Calu3 (cell line): ENCODE results near the gene GALP. TPM values are rescaled to one million over a fixed set of nuclear protein-coding genes. Genes with fewer than 3 reads are reported as not detected.
"Not testable (repeated sequence)": the region's sequence is repeated elsewhere in the genome, so short reads cannot be mapped to it uniquely, and the experiment has no call there.

Experiments
- BruUV-seq: library from RNA; stranded (reverse); fragments of 400-500 nt; replicated peaks from 2 replicates; lab custom pipeline; 2021; lab: Mats Ljungman, UMichigan
- CTCF ChIA-PET: fragments of 300-600 bp; sonication (Branson Sonifier 250); formaldehyde crosslinking; loops from one replicate; lab custom pipeline; 2022; ENCODE audit warnings: antibody characterized with exemption; lab: Charles Lee
- DNase-seq: peaks from one replicate; pipeline ENCODE4 v3.0.0; 2022
- H3K27ac Mint-ChIP-seq: one replicate; pipeline ENCODE4 v1.8.0; 2022; ENCODE audit warnings: mixed read lengths; ENCODE audit not compliant: unreplicated experiment
- H3K27me3 Mint-ChIP-seq: one replicate; pipeline ENCODE4 v1.8.0; 2022; ENCODE audit warnings: mixed read lengths; ENCODE audit not compliant: unreplicated experiment
- H3K36me3 Mint-ChIP-seq: one replicate; pipeline ENCODE4 v1.8.0; 2022; ENCODE audit warnings: mild to moderate bottlenecking, moderate library complexity, mixed read lengths; ENCODE audit not compliant: insufficient read depth, unreplicated experiment
- H3K4me1 Mint-ChIP-seq: one replicate; pipeline ENCODE4 v1.8.0; 2022; ENCODE audit warnings: mild to moderate bottlenecking, low read depth, mixed read lengths; ENCODE audit not compliant: unreplicated experiment
- H3K4me3 Mint-ChIP-seq: one replicate; pipeline ENCODE4 v1.8.0; 2022; ENCODE audit warnings: mild to moderate bottlenecking, low read depth, moderate library complexity, mixed read lengths; ENCODE audit not compliant: unreplicated experiment
- H3K9me3 Mint-ChIP-seq: one replicate; pipeline ENCODE4 v1.8.0; 2022; ENCODE audit warnings: low read depth, mixed read lengths; ENCODE audit not compliant: unreplicated experiment
- intact Hi-C: fragments of 100-400 bp; cut with micrococcal nuclease; formaldehyde crosslinking; loops from one replicate; pipeline ENCODE4 v1.10.0; 2022; ENCODE audit not compliant: unreplicated experiment
- total RNA-seq: library from RNA; stranded (reverse); gene quantifications from 2 replicates; pipeline ENCODE4 v1.2.3, GENCODE V29; 2022
- TF ChIP-seq, protein P1 (sequence below): fragments of 200-600 bp; IDR thresholded peaks from one replicate; pipeline ENCODE4 v1.8.0; 2022; ENCODE audit warnings: antibody characterized with exemption; ENCODE audit not compliant: unreplicated experiment

GALP gene
- total RNA-seq, 1 experiment from 2014 or later = not detected

DNA sequence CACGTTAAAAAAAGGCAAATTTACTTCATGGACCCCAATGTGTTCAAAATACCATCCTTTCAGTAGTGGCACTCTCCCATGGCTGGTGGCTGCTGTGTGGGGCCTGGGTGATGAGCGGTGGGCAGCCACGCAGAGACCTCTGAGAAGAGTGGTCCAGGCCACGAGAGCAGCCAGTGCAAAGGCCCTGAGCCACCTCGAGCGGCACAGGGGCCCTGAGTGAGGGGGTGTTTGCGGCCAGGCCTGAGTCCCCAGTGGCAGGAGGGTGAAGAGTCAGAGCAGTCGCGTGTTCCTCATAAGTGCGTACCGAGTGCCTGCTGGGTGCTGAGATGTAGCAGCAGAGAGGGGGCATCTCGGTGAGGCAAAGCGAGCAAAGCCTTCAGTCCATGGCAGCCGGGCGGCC is 27.7 kb upstream of the GALP start:
- H3K4me3 Mint-ChIP-seq = no peak overlapping the region
- no TSS peak for BruUV-seq
- H3K4me1 Mint-ChIP-seq = peaks cover 9% of the 10 kb centered on the region
- no peaks in the 10 kb centered on the region for H3K9me3 Mint-ChIP-seq
- H3K27me3 Mint-ChIP-seq = no peaks in the 10 kb centered on the region
- CTCF ChIA-PET = interaction anchor here (0.6 kb wide), 1 partner anchor 10 kb away, joined by 4 read pairs; no protein-coding TSS in a partner anchor
- H3K27ac Mint-ChIP-seq = no peak overlapping the region
- TF ChIP-seq, protein P1, sequence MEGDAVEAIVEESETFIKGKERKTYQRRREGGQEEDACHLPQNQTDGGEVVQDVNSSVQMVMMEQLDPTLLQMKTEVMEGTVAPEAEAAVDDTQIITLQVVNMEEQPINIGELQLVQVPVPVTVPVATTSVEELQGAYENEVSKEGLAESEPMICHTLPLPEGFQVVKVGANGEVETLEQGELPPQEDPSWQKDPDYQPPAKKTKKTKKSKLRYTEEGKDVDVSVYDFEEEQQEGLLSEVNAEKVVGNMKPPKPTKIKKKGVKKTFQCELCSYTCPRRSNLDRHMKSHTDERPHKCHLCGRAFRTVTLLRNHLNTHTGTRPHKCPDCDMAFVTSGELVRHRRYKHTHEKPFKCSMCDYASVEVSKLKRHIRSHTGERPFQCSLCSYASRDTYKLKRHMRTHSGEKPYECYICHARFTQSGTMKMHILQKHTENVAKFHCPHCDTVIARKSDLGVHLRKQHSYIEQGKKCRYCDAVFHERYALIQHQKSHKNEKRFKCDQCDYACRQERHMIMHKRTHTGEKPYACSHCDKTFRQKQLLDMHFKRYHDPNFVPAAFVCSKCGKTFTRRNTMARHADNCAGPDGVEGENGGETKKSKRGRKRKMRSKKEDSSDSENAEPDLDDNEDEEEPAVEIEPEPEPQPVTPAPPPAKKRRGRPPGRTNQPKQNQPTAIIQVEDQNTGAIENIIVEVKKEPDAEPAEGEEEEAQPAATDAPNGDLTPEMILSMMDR = no peak
- no peak for DNase-seq
- peaks cover 46% of the 10 kb centered on the region for H3K36me3 Mint-ChIP-seq
- intact Hi-C loops = no loop called here

DNA sequence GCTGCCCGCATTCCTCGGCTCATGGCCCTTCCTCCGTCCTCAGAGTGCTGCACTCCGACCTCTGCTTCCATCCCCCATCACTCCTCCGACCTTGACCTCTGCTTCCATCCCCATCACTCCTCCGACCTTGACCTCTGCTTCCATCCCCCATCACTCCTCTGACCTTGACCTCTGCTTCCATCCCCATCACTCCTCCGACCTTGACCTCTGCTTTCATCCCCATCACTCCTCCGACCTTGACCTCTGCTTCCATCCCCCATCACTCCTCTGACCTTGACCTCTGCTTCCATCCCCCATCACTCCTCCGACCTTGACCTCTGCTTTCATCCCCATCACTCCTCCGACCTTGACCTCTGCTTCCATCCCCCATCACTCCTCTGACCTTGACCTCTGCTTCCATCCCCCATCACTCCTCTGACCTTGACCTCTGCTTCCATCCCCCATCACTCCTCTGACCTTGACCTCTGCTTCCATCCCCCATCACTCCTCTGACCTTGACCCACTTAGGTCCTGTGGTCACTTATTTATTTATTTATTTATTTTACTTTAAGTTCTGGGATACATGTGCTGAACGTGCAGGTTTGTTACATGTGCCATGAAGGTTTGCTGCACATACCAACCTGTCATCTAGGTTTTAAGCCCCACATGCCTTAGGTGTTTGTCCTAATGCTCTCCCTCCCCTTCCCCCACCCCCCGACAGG is 26.7 kb upstream of the GALP start:
- CTCF ChIA-PET = interaction anchor here (0.6 kb wide), 1 partner anchor 9 kb away, joined by 4 read pairs; no protein-coding TSS in a partner anchor
- H3K4me1 Mint-ChIP-seq, H3K9me3 Mint-ChIP-seq, H3K27ac Mint-ChIP-seq, intact Hi-C loops, DNase-seq, BruUV-seq, H3K4me3 Mint-ChIP-seq, H3K27me3 Mint-ChIP-seq: not testable (repeated sequence)
- H3K36me3 Mint-ChIP-seq = peaks cover 44% of the 10 kb centered on the region

DNA sequence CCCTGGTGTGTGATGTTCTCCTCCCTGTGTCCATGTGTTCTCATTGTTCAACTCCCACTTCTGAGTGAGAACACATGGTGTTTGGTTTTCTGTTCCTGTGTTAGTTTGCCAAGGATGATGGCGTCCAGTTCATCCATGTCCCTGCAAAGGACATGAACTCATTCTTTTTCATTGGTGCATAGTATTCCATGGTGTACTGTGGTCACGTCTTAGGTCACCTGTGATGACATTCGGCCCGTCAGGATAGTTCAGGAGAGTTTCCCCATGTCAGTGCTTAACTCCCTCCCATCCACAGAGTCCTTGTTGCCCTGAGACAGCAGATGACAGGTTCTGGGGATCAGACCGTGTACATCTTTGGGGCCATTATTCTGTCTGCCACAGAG is 26.2 kb upstream of the GALP start:
- H3K27me3 Mint-ChIP-seq = no peaks in the 10 kb centered on the region
- peaks cover 41% of the 10 kb centered on the region for H3K36me3 Mint-ChIP-seq
- H3K4me3 Mint-ChIP-seq = no peak overlapping the region
- TF ChIP-seq, protein P1 = no peak
- CTCF ChIA-PET = no interaction called here
- no TSS peak for BruUV-seq
- intact Hi-C loops = no loop called here
- H3K4me1 Mint-ChIP-seq = no peaks in the 10 kb centered on the region
- H3K27ac Mint-ChIP-seq = no peak overlapping the region
- no peaks in the 10 kb centered on the region for H3K9me3 Mint-ChIP-seq
- no peak for DNase-seq

DNA sequence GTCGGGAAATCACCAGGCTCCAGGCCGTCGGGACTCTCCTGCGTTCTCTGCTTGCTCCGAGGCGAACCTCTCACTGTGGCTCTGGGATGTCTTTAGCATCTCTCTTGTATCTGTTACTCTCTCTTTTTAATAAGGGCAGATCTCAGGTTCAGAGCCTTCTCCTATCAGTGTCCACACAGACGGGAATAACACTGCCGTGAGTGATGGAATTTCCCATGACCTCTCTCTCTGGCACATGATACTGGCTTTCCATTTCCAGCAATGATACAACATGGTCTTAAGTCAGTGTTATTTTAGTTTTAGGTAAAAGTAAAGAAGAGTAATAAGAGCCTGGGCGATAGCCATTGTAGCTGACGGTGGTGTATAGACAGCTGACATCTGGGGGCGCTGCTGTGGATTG is 25.4 kb upstream of the GALP start:
- TF ChIP-seq, protein P1 = no peak
- BruUV-seq = no TSS peak
- intact Hi-C loops = no loop called here
- no peak overlapping the region for H3K4me3 Mint-ChIP-seq
- no peaks in the 10 kb centered on the region for H3K9me3 Mint-ChIP-seq
- no peak overlapping the region for H3K27ac Mint-ChIP-seq
- H3K36me3 Mint-ChIP-seq = peaks cover 41% of the 10 kb centered on the region
- CTCF ChIA-PET = no interaction called here
- H3K4me1 Mint-ChIP-seq = no peaks in the 10 kb centered on the region
- no peaks in the 10 kb centered on the region for H3K27me3 Mint-ChIP-seq
- DNase-seq = no peak

DNA sequence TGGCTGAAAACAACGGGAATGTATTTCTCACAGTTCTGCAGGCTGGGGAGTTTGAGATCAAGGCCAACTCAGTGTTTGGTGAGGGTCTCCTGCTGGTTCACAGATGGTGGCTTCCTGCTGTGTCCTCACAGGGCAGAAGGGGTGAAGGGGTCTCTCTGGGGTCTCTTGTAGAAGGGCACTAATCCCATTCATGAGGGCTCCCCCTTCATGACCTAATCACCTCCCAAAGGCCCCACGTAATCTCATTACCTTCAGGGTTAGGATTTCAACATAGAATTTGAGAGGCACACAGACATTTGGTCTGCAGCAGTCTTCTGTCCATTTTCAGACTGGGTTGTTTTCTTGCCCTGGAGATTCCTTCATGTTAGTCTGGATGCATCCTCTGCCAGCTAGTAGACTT is 23.2 kb upstream of the GALP start:
- intact Hi-C loops = no loop called here
- CTCF ChIA-PET = interaction anchor here (0.6 to 1.2 kb wide), 2 partner anchors 10 to 11 kb away, joined by 3 to 4 read pairs; partner anchors contain the start of gene ZNF444
- Mint-ChIP-seq H3K36me3 (peaks cover 43% of the 10 kb centered on the region), H3K27me3 (no peaks in the 10 kb centered on the region), H3K4me1 (no peaks in the 10 kb centered on the region), H3K9me3 (no peaks in the 10 kb centered on the region), H3K27ac (no peak overlapping the region), H3K4me3 (no peak overlapping the region)
- no TSS peak for BruUV-seq
- no peak for DNase-seq
- TF ChIP-seq, protein P1 = no peak
